Measurements from ENCODE around the gene PCA3.

PCA3 gene

DNA sequence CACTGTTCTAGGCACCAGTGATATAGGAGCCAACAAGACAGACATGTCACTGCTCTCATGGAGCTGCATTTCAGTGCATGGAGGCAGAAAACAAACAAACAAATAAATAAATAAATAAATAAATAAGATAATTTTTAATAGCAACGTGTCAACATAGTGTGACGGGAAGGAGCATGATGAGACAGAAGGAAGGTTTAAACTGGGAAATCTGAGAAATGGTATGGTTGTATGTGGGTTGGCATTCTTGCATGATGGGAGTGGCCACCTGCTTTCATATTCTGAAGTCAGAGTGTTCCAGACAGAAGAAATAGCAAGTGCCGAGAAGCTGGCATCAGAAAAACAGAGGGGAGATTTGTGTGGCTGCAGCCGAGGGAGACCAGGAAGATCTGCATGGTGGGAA is at the start of gene PCA3:
PCA3 (plus strand) TSS at position 301 of the 400 bp plus-strand sequence.
- Histone ChIP-seq H3K4me3 (ENCODE audit: low read length) (no peak within 1 kb of the TSS), H3K9ac (ENCODE audit: low read depth, low read length) (no peak within 1 kb of the TSS), H3K27ac (ENCODE audit: low read length) (no peak within 1 kb of the TSS), H3K4me1 (ENCODE audit: insufficient read depth, low read length) (no peaks in the 10 kb centered on the region), H3K9me3 (ENCODE audit: insufficient read depth, low read depth, low read length) (no peaks in the 10 kb centered on the region), H3K27me3 (ENCODE audit: insufficient read depth, low read length) (no peaks in the 10 kb centered on the region), H3K36me3 (ENCODE audit: insufficient read depth, low read depth, low read length) (no peaks in the 10 kb centered on the region)

DNA sequence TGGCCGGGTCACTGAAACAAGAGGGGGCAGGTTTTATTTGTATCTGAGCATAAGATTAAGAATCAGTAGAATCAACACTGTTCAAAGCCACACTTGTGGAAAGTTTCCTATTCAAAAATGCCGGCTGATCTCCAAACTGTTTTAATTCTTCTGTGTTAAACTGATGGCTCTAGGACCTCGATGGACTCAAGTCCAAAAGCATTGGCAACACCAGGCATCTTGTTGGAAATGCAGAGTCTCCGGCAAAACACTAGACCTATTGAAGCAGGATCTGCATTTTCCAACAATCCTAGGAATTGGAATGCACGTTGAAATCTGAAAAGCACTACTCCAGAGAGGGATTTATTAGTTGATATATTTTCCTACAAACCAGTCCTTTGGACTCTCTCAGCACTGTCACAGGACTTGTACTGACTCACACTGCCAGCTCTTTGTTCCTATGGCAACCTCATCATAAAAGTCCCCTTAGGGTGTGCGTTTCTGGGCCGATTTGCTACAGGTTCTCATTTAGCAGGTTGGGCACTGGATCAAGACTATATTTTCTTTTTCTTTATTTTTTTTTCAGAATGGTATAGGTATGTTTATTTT is 48.1 kb upstream of the PCA3 start:
- H3K9me3 ChIP-seq (ENCODE audit: insufficient read depth, low read depth, low read length): no peaks in the 10 kb centered on the region
- no peaks in the 10 kb centered on the region for H3K27me3 ChIP-seq (ENCODE audit: insufficient read depth, low read length)
- H3K4me3 ChIP-seq (ENCODE audit: low read length): no peak overlapping the region
- H3K4me1 ChIP-seq (ENCODE audit: insufficient read depth, low read length): no peaks in the 10 kb centered on the region; the same call in 1 of the 2 replicates
- H3K9ac ChIP-seq (ENCODE audit: low read depth, low read length): no peak overlapping the region
- H3K27ac ChIP-seq (ENCODE audit: low read length): no peak overlapping the region
- no peaks in the 10 kb centered on the region for H3K36me3 ChIP-seq (ENCODE audit: insufficient read depth, low read depth, low read length)

DNA sequence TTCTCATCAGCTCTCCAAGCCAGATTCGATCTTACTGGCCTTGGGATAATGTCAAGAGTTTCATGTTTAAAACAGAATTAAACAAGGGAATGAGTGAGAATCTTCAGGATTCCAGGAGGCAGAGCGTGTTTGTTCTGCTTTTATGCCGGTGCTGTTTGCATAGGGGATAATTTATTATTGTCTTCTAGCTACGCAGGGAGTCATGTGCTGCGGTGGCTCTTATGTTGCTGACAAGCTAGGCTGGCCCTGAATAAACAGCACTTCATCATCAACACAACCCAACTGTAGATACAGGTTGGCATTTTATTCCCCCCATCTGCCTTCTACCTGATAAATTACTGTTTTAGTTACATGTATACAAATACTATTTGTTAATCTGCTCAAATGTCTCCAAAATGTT is 47.1 kb upstream of the PCA3 start:
- H3K27ac ChIP-seq (ENCODE audit: low read length): no peak overlapping the region
- H3K36me3 ChIP-seq (ENCODE audit: insufficient read depth, low read depth, low read length): no peaks in the 10 kb centered on the region
- no peak overlapping the region for H3K4me3 ChIP-seq (ENCODE audit: low read length)
- H3K27me3 ChIP-seq (ENCODE audit: insufficient read depth, low read length): no peaks in the 10 kb centered on the region
- H3K9me3 ChIP-seq (ENCODE audit: insufficient read depth, low read depth, low read length): no peaks in the 10 kb centered on the region
- no peaks in the 10 kb centered on the region; the same call in 1 of the 2 replicates for H3K4me1 ChIP-seq (ENCODE audit: insufficient read depth, low read length)
- H3K9ac ChIP-seq (ENCODE audit: low read depth, low read length): no peak overlapping the region

DNA sequence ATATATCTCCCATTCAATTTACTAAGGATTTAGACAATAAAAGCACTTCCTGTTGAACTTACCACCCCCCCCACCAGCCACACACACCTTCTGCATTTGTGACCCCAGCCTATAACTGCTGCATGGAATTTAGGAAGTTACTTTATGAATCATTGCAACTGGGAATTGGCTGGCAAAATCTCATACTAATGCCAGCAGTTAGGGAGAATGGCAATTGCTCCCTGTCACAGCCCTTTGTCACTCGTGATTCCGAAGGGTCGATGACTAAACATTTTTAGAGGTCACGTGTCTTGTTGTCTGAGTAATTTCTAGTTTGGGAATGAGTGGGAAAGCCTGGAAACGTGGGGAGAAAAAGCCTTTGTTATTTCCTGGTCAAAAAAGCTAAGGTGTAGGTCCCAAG is 46.6 kb upstream of the PCA3 start:
- H3K4me3 ChIP-seq (ENCODE audit: low read length): no peak overlapping the region
- no peak overlapping the region for H3K27ac ChIP-seq (ENCODE audit: low read length)
- no peak overlapping the region for H3K9ac ChIP-seq (ENCODE audit: low read depth, low read length)
- no peaks in the 10 kb centered on the region for H3K9me3 ChIP-seq (ENCODE audit: insufficient read depth, low read depth, low read length)
- no peaks in the 10 kb centered on the region for H3K27me3 ChIP-seq (ENCODE audit: insufficient read depth, low read length)
- no peaks in the 10 kb centered on the region for H3K36me3 ChIP-seq (ENCODE audit: insufficient read depth, low read depth, low read length)
- no peaks in the 10 kb centered on the region; the same call in 1 of the 2 replicates for H3K4me1 ChIP-seq (ENCODE audit: insufficient read depth, low read length)

DNA sequence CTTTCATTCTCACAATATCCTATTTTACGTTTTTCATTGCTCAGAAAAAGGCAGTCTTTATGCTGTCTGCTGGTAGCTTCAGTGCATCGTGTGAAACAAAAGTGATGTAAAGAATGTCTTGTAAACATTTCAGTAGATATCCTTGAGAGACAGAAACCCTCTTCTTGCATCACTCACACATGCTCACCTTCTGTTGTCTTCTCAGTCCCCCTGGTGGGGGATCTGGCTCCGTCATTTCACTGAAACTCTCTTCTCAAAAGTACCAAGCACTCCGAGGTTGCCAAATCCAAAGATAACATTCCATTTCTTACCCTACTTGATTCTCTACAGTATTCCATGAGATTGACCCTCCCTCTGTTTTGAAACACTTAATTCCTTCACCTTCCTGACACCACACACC is 46.1 kb upstream of the PCA3 start:
- H3K36me3 ChIP-seq (ENCODE audit: insufficient read depth, low read depth, low read length): no peaks in the 10 kb centered on the region
- no peaks in the 10 kb centered on the region; the same call in 1 of the 2 replicates for H3K4me1 ChIP-seq (ENCODE audit: insufficient read depth, low read length)
- H3K4me3 ChIP-seq (ENCODE audit: low read length): no peak overlapping the region
- H3K27ac ChIP-seq (ENCODE audit: low read length): no peak overlapping the region
- no peaks in the 10 kb centered on the region for H3K9me3 ChIP-seq (ENCODE audit: insufficient read depth, low read depth, low read length)
- H3K27me3 ChIP-seq (ENCODE audit: insufficient read depth, low read length): no peaks in the 10 kb centered on the region
- no peak overlapping the region for H3K9ac ChIP-seq (ENCODE audit: low read depth, low read length)

DNA sequence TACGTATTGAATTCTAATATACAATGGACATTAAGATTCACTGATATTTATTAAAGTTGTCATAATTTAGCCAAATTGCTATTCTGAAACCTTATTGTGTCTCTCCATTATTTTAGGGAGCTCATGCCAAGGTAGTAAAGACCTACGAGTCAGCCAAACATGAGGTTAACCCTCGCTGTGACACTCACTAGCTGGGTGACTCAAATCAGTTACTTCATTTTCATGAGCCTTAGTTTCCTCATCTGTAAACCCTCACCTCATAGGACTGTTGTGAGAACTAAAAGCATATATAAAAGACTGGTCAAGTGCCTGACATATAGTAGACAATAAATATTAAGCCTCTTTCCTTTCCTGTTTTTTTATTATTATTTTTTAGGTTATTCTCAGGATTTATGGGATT is 44.0 kb upstream of the PCA3 start:
- no peaks in the 10 kb centered on the region for H3K9me3 ChIP-seq (ENCODE audit: insufficient read depth, low read depth, low read length)
- no peaks in the 10 kb centered on the region; the same call in 1 of the 2 replicates for H3K4me1 ChIP-seq (ENCODE audit: insufficient read depth, low read length)
- H3K27ac ChIP-seq (ENCODE audit: low read length): no peak overlapping the region
- no peaks in the 10 kb centered on the region for H3K27me3 ChIP-seq (ENCODE audit: insufficient read depth, low read length)
- no peak overlapping the region for H3K4me3 ChIP-seq (ENCODE audit: low read length)
- no peak overlapping the region for H3K9ac ChIP-seq (ENCODE audit: low read depth, low read length)
- no peaks in the 10 kb centered on the region for H3K36me3 ChIP-seq (ENCODE audit: insufficient read depth, low read depth, low read length)

DNA sequence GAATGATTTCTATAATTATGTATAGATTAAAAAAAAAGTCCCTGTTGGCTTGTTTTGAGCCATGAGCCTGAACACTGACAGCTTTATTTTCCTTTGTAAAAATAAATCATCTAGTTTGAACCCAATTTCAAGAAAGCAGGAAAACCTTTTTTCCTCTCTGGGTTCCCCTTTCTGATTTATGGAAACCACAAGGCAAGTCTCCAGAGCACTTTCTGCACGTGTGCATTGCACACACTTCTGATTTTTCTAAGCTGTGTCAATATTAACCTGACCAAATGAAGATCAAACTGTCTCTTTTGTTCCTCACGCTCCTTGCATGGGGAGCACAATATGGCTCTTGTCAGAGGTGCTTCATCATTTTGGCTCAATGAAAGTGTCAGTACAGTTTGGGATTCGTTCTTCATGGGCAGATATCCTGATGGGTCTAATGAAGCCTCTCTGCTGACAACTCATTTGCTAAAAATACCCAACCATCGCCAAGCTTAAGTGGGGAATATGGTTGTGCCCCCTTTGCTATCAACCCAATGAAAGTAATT is 39.2 kb upstream of the PCA3 start:
- Histone ChIP-seq H3K4me1 (ENCODE audit: insufficient read depth, low read length) (no peaks in the 10 kb centered on the region), H3K27ac (ENCODE audit: low read length) (no peak overlapping the region), H3K27me3 (ENCODE audit: insufficient read depth, low read length) (no peaks in the 10 kb centered on the region), H3K4me3 (ENCODE audit: low read length) (no peak overlapping the region), H3K9me3 (ENCODE audit: insufficient read depth, low read depth, low read length) (no peaks in the 10 kb centered on the region), H3K36me3 (ENCODE audit: insufficient read depth, low read depth, low read length) (no peaks in the 10 kb centered on the region), H3K9ac (ENCODE audit: low read depth, low read length) (no peak overlapping the region)

DNA sequence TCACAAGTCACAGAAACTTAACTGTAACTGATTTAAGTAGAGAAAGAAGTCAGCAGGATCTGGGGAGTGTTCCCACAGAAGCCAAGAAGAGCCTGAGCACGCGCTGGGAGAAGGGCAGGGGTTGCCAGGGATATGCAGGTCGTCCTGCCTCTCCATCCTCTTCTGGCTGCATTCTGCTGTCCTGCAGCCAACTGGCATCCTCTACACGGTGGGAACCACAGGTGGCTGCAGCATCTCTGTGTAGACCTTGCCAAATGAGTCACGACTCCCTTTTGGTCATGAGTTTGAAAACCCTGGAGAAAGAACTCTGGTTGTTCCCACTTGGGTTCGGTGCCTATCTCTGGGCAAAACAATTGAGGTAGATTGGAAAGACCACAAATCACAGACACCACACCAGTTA is 38.4 kb upstream of the PCA3 start:
- H3K36me3 ChIP-seq (ENCODE audit: insufficient read depth, low read depth, low read length): no peaks in the 10 kb centered on the region
- H3K27ac ChIP-seq (ENCODE audit: low read length): no peak overlapping the region
- H3K4me3 ChIP-seq (ENCODE audit: low read length): no peak overlapping the region

DNA sequence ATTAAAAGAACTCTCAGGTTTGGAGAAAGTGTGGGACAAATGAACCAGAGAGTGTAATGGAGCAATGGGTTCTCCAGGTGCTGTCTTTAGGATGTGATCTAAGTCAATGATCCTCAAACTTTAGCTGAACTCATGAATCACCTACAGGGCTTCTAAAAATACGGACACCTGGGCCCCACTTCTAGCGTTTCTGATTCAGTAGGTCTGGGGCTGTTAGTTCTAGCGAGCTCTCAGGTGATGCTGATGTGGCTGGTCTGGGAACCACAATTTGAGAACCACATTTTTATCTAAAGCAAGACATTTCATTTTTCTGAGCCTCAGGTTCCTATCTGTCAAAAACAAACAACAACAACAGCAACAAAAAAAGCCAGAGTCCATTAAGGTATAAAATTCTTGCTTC is 35.1 kb upstream of the PCA3 start:
- no peak overlapping the region for H3K27ac ChIP-seq (ENCODE audit: low read length)
- no peaks in the 10 kb centered on the region for H3K36me3 ChIP-seq (ENCODE audit: insufficient read depth, low read depth, low read length)
- no peaks in the 10 kb centered on the region for H3K4me1 ChIP-seq (ENCODE audit: insufficient read depth, low read length)
- no peaks in the 10 kb centered on the region for H3K9me3 ChIP-seq (ENCODE audit: insufficient read depth, low read depth, low read length)
- H3K27me3 ChIP-seq (ENCODE audit: insufficient read depth, low read length): no peaks in the 10 kb centered on the region
- H3K4me3 ChIP-seq (ENCODE audit: low read length): no peak overlapping the region
- H3K9ac ChIP-seq (ENCODE audit: low read depth, low read length): no peak overlapping the region

More for the DNA sequence above, 38.4 kb upstream of the PCA3 start:
- Histone ChIP-seq H3K9me3 (ENCODE audit: insufficient read depth, low read depth, low read length) (no peaks in the 10 kb centered on the region), H3K27me3 (ENCODE audit: insufficient read depth, low read length) (no peaks in the 10 kb centered on the region), H3K9ac (ENCODE audit: low read depth, low read length) (no peak overlapping the region), H3K4me1 (ENCODE audit: insufficient read depth, low read length) (no peaks in the 10 kb centered on the region)

DNA sequence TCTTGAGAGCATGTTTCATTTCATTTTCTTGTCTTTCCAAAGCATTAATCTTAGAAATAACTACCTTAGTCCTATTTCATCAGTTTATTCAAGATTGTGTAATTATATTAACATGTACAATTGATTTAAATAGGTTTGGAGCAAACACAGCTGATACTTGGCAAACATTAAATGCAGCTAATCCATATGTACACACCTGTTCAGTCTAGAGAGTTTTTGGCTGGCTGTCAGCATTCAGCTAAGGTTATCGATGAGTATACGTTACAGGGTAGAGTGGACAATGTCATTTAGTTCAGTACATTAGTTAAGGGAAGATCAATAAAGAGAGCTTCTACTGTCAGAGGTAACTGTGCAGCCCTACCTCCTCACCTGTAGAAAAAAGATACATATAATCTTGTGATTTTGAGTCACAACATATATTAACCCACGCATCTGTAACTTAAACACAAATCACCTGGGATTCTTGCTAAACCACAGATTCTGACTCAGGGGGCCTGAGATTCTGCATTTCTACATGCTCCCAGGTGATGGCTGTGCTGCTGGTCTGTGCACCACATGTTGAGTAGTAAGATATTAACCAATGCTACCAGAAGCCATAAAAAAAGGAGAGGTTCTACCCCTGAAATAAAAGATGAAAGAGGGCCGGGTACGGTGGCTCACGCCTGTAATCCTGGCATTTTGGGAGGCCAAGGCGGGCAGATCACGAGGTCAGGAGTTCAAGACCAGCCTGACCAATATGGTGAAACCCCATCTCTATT is 34.1 kb upstream of the PCA3 start:
- H3K4me1 ChIP-seq (ENCODE audit: insufficient read depth, low read length): no peaks in the 10 kb centered on the region
- no peaks in the 10 kb centered on the region for H3K36me3 ChIP-seq (ENCODE audit: insufficient read depth, low read depth, low read length)
- no peaks in the 10 kb centered on the region for H3K9me3 ChIP-seq (ENCODE audit: insufficient read depth, low read depth, low read length)

DNA sequence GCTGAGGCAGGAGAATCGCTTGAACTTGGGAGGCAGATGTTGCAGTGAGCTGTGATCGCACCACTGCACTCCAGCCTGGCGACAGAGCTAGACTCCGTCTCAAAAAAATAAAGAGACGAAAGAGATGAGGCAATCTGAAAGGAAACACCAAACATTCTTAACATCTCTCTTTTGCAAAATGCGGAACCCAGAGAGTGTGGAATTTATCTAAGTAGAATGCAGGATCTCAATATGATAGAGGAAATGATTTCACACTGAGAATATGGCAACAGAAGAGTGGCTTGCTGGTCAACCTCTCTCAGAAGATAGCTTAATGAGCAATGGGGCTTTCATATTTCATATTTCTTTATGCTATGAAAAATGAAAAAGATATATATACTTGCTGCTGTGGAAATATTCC is 33.4 kb upstream of the PCA3 start:
- no peaks in the 10 kb centered on the region for H3K4me1 ChIP-seq (ENCODE audit: insufficient read depth, low read length)
- H3K9me3 ChIP-seq (ENCODE audit: insufficient read depth, low read depth, low read length): no peaks in the 10 kb centered on the region
- H3K4me3 ChIP-seq (ENCODE audit: low read length): no peak overlapping the region
- H3K36me3 ChIP-seq (ENCODE audit: insufficient read depth, low read depth, low read length): no peaks in the 10 kb centered on the region
- H3K27ac ChIP-seq (ENCODE audit: low read length): no peak overlapping the region
- H3K9ac ChIP-seq (ENCODE audit: low read depth, low read length): no peak overlapping the region
- H3K27me3 ChIP-seq (ENCODE audit: insufficient read depth, low read length): no peaks in the 10 kb centered on the region

More for the DNA sequence above, 34.1 kb upstream of the PCA3 start:
- H3K4me3 ChIP-seq (ENCODE audit: low read length): no peak overlapping the region
- H3K9ac ChIP-seq (ENCODE audit: low read depth, low read length): no peak overlapping the region
- no peaks in the 10 kb centered on the region for H3K27me3 ChIP-seq (ENCODE audit: insufficient read depth, low read length)
- H3K27ac ChIP-seq (ENCODE audit: low read length): no peak overlapping the region

DNA sequence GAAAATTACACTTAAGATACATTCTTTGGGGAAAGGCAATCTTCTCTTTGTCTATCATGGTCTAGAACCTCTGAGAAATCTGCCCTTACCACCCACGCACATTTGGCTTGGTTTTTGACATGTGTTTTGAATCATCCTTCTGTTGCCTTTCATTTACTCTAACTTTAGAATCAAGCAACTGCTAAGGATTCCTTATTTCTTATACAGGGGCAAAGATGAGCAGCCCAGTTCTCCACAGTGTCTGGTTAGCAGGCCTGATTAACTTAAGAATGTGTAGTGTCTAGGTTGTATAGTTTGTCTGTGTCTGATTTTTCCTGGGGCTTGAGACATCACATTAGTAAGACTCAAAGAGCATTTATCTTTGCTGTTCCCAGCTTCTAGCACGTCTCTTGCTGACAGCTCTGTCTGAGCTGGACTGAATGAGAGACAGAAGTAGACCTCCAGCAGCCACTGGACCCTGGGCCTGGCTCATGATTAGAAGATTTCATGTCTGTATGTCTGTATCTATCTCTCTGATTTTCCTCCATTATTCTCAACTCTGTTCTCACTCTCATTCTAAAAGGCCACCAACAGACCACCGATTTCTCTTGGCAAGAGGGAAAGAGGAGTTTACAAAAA is 31.8 kb upstream of the PCA3 start:
- Histone ChIP-seq H3K9ac (ENCODE audit: low read depth, low read length) (no peak overlapping the region), H3K4me3 (ENCODE audit: low read length) (no peak overlapping the region), H3K36me3 (ENCODE audit: insufficient read depth, low read depth, low read length) (no peaks in the 10 kb centered on the region), H3K27ac (ENCODE audit: low read length) (no peak overlapping the region), H3K27me3 (ENCODE audit: insufficient read depth, low read length) (no peaks in the 10 kb centered on the region), H3K9me3 (ENCODE audit: insufficient read depth, low read depth, low read length) (no peaks in the 10 kb centered on the region), H3K4me1 (ENCODE audit: insufficient read depth, low read length) (no peaks in the 10 kb centered on the region)

Measured in iPS-20b (cell line).